ENCODE results near the gene TMEM158. TPM values are rescaled to one million over a fixed set of nuclear protein-coding genes. Genes with fewer than 3 reads are reported as not detected.

Gene TMEM158
- 3.2 and 7.5 TPM in 2 replicates for total RNA-seq (2014; rRNA removed; shearing (Covaris generic); ENCODE audit: low replicate concordance)

DNA sequence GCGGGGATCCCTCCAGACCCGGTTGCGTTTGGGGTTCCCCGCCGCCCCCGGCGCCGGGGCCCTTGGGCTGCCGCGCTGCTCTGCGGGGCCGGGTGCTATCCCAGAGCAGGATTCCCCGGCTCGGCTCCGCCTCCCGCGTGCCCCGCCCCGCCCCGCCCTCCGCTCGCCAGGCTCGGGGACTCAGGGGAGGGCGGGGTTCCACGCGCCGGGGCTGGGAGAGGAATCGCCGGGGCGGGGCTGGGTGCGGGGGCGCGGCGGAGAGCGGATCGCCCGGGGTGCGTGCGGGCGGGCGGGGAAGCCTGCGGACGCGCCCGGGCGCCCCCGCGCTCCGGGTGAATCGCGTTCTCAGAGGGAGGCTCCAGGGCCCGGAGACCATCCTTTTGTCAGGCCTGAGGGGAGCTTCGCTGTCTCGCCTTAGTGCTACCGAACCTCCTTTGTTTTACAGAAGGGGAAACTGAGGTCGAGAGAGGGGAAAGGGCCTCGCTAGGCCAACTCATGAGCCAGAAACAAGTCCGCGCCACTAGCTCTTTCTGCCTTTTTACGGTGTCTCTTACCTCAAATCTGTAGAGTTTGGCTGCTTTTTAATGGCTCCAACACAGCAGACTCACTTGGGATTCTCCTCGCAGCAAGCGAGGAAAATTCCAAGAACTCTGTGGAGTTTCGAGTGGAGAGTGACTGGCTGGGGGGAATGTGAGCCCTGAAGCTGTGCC is at the start of gene TMEM158:
TMEM158 (minus strand) TSS at position 82 of the 710 bp plus-strand sequence. CDS start 260 bp downstream, outside the sequence.
- in situ Hi-C loops (cut with HindIII; ENCODE audit: low pct_unique_long_range_greater_than_20kb, low sequenced_read_pairs), result no loop called here
- DNase-seq (ENCODE audit: low read depth), result peak; percentile 39

DNA sequence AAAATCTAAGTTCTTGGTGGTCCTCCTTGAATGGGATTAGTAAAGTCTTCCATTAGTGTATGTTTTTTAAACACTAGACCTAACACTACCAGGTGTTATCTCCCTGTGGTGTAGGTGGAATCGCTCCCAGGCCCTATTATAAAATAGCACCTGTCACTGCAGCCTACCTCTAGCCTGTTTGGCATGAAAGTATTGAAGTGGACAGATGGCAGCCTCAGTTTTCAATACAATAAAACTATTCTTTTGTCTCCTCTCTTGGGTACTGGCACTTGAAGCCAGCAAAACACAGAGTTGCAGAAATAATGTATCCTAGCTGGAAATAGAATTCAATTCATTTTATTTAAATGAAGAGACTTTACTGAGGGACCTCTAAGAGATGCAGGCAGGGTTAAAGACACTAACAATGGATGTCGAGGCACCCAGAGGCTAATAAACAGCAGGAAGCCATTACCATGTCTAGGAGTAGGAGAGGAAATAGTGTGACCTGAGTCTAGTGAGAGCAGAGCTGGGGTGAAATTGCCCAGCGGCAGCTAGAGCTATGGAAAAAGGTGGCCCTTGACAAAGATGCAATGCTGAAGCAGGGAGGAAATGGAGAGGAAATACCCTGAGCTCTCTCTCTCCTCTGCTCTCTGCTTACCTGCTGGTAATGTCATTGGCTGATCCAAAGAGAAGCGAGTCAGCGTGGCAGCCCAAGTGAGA is 49.1 kb upstream of the TMEM158 start:
- in situ Hi-C loops (cut with HindIII; ENCODE audit: low pct_unique_long_range_greater_than_20kb, low sequenced_read_pairs), result no loop called here

DNA sequence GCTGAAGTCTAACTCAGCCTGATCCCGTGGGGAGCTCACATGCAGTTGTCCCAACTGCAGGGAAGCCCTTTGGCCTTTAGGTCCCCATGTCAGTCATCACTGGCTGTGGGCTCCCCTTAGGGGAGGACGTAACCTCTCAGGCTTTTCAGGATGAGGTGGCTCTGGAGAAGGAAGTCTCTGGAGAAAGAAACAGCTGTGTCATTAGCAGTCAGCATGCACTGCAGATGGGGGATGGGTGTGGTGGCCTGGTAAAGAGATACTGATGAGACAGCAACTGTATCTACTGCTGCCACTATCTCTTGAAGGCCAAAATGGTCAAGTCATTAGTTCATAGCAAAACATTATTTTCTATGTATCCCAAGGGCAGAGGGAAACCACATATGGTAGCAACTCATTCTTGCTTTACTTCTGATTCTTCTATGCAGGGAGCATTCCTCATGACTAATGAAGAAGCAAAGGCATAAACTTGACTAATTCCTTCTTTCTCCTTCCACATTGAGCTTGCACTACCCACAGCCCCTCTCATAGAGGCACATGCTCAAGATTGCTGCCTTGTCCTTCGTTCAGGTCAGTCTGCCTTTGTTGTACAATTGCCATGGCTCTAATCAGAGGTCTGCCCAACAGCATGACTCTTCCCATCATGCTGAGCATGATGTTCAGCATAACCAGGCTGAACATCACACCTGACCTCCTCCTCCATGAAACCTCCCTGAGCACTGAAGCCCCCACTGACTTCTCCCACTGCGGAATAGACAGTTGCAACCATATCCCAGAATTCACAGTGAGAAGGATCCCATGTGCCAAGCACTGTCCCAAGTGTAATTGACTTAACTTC is 47.8 kb upstream of the TMEM158 start:
- DNase-seq (ENCODE audit: low read depth), result peak; percentile 26
- in situ Hi-C loops (cut with HindIII; ENCODE audit: low pct_unique_long_range_greater_than_20kb, low sequenced_read_pairs), result no loop called here

More for the DNA sequence above, 49.1 kb upstream of the TMEM158 start:
- DNase-seq (ENCODE audit: low read depth), result no peak

DNA sequence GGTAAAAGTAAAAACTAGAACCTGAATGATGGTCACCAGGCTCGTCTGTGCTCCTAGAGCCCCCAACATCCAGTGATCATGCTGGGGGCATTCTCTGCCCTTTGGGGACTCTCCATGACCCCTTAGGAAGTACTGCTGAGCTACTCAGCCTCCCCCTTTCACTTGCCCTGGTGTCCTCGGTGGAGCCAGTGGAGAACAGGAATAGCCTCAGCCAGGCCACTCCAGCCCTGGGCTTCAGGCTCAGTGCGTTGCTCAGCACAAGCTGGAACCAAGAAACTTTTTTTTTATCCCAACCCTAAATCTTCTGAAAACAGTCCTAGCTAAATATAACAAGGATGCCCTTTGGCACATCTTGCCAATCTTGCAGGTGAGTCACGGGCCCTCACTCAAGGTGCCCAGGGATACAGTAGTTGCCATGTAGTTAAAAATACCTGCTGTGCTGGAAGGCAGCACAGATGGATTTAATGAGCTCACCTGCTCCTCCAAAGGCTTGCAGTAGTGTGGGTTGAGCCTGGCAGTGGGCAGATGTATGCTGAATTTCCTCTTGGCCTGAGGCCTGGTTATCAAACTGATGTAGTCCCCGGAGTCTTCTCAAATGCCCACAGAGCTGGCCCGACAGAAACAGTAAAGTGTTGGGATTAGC is 46.9 kb upstream of the TMEM158 start:
- in situ Hi-C loops (cut with HindIII; ENCODE audit: low pct_unique_long_range_greater_than_20kb, low sequenced_read_pairs), result no loop called here
- DNase-seq (ENCODE audit: low read depth), result no peak

DNA sequence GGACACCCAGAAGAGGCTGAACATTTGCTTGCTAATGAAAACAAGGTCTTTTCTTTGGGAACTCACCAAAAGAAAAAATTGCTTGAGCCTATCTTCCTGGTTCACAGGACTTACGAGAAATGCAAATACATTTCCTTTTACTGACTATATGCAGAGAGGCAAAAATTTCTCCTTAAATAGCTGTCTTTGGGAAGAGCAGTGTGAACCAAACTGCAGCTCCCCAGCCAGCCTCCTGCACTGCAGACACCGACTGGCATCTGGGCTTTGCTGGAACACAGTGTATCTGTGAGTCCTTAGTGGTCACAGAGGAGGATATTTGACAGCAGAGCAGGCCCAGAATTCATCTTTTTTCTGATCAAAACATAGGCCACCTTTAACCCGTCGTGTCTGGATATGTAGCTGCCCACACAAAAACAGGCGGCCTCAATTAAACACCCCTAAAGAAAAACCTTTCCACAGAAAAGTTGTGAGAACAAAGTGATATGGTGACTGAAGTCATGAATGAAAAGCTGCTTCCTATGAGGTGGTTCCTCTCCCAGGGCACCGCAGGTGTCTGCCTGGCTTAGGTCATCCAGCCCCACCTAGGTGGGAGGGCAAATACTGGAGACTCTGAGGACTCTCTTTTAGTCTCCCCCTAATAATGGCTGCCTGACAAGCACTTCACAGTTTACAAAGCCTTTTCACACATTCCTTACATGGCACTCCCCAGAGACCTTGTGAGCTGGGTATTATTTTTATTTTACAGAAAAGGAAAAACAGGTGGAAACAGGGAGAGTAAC is 46.1 kb upstream of the TMEM158 start:
- in situ Hi-C loops (cut with HindIII; ENCODE audit: low pct_unique_long_range_greater_than_20kb, low sequenced_read_pairs), result no loop called here

DNA sequence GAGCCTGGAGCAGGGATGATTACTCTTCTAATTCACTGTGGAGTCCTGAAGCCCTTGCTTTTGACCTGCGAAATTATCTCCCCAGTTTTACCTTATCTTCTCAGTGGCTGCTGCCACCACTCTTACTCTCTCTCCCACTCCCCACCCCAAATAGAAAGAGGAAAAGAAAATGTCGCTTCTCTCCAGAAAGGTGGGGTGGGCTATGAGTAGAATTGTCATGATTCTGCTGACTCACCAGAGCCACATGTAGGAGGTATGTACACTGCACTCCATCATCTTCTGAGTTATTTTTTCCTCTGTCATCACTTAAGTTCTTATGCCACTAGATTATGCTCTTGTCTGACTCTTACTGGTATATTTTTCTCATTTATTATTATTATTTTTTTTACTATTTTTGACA is 43.9 kb upstream of the TMEM158 start:
- DNase-seq (ENCODE audit: low read depth), result no peak
- in situ Hi-C loops (cut with HindIII; ENCODE audit: low pct_unique_long_range_greater_than_20kb, low sequenced_read_pairs), result no loop called here

More for the DNA sequence above, 46.1 kb upstream of the TMEM158 start:
- DNase-seq (ENCODE audit: low read depth), result no peak

DNA sequence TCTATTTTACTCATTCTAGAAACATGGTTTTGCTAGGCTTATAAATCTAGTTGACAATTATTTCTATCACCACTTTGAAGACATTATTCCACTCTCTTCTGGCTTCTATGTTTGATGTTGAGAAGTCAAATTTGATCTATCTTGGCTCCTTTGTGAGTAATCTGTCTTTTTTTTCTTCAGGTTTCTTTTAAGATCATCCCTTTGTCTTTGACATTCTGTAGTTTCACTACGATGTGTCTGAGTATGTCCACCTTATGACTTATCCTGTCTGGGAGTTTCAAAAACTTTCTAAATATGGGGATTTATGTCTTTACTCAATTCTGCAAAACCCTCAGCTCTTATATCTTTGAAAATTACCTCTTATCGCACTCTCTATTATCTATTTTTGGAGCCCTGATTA is 41.0 kb upstream of the TMEM158 start:
- in situ Hi-C loops (cut with HindIII; ENCODE audit: low pct_unique_long_range_greater_than_20kb, low sequenced_read_pairs), result no loop called here
- no peak for DNase-seq (ENCODE audit: low read depth)

DNA sequence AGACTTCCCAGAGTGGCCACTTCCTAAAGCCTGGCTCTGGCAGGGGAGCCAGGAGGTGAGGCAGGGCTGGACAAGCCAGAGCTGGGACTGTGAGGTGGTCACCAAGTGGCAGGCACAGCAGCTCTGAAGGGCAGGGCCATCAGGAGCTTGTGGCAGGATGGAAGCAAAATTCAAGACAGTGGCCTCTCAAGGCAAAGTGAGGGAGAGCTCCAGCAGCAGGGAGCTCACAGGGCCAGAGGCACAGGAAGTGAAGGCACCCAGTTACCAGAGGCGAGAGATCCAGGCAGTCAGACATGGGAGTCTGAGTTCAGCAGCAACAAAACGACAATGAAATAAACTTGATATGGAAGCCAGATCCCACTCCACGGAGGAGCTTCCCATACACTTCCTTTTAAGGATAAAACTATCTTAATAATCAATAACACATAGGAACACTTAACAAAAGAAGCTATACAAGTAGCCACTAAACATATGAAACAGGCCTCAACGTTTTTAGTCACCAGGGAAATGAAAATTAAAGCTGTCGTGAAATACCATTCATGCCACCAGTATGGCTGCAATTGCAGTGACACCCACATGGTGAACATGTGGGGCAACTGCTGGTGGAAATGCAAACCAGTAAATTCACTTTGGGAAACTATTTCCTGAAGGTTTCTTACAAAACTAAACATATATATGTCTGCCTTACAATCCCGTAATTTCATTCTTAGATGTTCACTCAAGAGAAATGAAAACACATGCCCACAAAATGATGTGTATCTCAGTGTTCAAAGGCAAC is 35.4 kb upstream of the TMEM158 start:
- in situ Hi-C loops (cut with HindIII; ENCODE audit: low pct_unique_long_range_greater_than_20kb, low sequenced_read_pairs), result no loop called here
- DNase-seq (ENCODE audit: low read depth), result no peak

DNA sequence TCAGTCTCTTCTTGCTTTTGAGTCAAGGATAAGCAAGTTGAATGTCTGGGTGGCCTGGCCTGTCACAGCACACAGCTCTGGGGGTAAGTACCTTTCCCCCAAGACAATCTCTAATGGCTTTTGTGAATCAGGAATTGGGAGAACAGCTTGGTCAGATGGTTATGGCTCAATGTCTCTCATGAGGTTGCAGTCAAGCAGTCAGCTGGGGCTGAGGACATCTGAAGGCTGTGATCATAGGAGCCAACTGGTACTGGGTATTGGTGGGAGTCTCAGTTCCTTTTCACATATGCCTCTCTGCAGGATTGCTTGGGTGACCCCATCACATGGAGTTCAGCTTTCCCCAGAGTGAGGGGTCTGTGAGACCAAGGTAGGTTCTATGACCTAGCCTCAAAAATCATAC is 33.0 kb upstream of the TMEM158 start:
- in situ Hi-C loops (cut with HindIII; ENCODE audit: low pct_unique_long_range_greater_than_20kb, low sequenced_read_pairs), result no loop called here
- DNase-seq (ENCODE audit: low read depth), result no peak

DNA sequence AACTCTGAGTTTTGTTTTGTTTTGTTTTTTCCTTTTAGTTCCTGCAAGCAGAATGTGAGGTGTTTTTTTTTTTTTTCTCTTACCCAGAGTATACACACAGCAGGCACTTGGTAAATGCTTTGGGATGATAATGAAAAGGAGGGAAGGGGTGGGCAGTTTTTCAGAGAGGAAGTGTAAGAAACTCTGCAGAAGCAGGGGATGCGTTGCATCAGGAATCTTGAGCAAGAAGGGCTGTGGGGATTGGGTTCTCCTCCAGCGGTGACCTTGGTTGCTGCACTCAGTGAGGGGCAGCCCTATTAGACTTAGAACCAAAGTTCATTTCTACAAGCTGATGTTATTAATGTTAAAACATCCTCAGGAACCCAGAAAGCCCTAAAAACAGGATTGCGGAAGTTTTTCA is 32.2 kb upstream of the TMEM158 start:
- in situ Hi-C loops (cut with HindIII; ENCODE audit: low pct_unique_long_range_greater_than_20kb, low sequenced_read_pairs), result no loop called here
- DNase-seq (ENCODE audit: low read depth), result no peak

DNA sequence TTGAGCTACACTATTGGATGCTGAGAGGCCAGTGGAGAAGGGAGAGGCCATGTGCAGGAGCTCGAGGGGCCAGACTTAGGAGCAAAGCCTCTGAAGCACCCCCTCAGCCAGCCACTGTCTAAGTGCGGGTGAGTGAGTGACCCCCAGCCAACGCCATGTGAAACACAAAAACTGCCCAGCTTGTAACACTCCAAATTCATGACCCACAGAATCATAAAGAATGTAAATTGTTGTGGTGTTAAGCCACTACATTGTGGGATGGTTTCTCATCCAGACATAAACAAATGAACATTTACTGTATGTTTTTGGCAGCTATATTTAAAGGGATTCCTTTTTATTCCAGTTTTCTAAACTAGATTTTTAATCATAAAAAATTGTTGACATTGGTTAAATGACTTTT is 27.2 kb upstream of the TMEM158 start:
- in situ Hi-C loops (cut with HindIII; ENCODE audit: low pct_unique_long_range_greater_than_20kb, low sequenced_read_pairs), result no loop called here
- no peak for DNase-seq (ENCODE audit: low read depth)

DNA sequence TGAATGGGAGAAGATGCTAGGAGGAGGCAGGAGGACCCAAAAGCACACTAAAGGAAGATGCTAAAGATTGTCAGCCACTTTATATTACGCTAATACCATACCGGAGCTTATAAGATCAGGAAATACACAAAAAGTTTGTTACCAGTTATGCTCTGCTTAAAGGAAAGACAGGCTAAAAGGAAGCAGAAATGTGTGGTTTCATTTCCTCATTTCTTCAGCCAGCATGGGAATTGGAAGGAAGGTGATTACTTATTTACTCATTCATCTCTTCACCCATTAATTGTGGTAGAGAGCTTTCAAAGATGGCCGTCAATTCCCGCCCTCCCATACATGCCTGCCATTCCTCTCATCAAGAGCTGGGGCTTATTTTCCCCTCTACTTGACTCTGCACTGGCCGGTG is 26.7 kb upstream of the TMEM158 start:
- in situ Hi-C loops (cut with HindIII; ENCODE audit: low pct_unique_long_range_greater_than_20kb, low sequenced_read_pairs), result no loop called here
- DNase-seq (ENCODE audit: low read depth), result no peak

DNA sequence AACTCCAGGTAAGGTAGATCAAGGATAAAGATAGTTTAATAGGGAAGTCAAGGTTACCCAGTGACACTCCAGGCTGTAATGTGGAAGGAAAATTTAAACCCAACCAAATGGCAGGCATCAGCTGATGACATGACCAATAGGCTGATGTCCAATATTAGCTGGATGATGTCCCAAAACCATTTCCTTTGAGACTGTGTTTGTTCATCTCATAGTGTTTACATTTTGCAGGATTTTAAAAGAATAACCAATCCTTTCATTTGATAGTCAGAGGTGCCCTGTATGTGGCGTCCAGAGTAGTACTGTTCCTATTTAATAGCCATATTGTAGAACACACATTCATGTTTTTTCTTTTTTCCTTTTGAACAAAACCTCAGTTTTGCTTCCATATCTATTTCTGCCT is 23.3 kb upstream of the TMEM158 start:
- DNase-seq (ENCODE audit: low read depth), result no peak
- in situ Hi-C loops (cut with HindIII; ENCODE audit: low pct_unique_long_range_greater_than_20kb, low sequenced_read_pairs), result no loop called here

DNA sequence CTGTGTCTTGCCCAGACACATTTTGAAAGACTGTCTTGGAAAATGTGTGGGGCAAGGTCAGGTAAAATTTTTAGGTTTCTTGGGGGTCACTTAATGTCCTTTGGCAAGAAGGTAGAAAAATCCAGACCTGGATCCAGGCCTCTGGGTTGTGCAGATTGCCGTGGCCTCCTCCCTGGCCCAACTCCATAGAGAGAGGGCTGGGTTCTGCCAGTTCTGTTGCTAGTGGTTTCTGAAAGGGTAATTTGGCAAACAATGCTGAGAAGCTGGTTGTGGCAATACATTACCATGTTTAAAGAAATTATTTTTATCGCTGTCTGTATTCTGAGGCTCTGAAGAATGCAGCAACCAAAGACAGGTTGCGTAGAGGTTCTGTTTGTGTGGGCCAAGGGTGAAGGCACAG is 20.2 kb upstream of the TMEM158 start:
- in situ Hi-C loops (cut with HindIII; ENCODE audit: low pct_unique_long_range_greater_than_20kb, low sequenced_read_pairs), result no loop called here

DNA sequence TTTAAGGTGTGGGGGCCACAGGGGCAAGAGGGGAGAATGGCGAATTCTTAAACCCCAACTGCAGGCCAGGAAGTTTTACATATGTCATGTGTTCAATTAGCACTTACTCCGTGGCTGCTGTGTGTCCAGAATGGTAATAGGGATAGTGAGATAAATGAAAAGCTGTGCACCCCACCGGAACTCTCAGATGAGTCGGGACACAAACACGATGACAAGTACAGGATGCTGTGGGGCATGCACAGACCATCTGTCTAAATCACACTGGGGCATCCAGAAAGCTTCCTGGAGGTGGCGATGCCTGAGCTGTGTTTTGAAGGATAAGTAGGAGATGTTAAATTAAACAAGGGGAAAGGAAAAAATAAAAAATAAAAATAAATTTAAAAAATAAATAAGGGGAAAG is 18.3 kb upstream of the TMEM158 start:
- no peak for DNase-seq (ENCODE audit: low read depth)
- in situ Hi-C loops (cut with HindIII; ENCODE audit: low pct_unique_long_range_greater_than_20kb, low sequenced_read_pairs), result no loop called here

More for the DNA sequence above, 20.2 kb upstream of the TMEM158 start:
- DNase-seq (ENCODE audit: low read depth), result no peak

DNA sequence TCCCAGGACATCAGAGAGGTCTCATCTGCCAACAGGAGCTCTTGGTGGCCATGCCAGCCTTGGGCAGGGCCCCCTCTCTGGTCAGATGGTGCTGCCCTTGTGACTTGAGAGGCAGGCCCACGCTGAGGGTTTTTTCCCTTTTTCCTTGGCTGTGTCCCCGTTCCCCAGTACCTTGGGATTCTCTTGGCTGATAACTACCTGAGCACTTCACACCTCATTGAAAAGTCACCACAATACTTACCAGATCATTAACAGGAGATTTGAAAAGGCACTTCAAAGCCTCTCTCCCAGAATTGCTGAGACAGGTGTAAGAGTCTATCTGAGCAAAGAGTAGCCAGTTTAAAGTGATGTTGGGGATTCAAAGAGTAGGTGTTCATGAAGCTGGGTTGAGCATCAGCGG is 15.1 kb upstream of the TMEM158 start:
- in situ Hi-C loops (cut with HindIII; ENCODE audit: low pct_unique_long_range_greater_than_20kb, low sequenced_read_pairs), result no loop called here

DNA sequence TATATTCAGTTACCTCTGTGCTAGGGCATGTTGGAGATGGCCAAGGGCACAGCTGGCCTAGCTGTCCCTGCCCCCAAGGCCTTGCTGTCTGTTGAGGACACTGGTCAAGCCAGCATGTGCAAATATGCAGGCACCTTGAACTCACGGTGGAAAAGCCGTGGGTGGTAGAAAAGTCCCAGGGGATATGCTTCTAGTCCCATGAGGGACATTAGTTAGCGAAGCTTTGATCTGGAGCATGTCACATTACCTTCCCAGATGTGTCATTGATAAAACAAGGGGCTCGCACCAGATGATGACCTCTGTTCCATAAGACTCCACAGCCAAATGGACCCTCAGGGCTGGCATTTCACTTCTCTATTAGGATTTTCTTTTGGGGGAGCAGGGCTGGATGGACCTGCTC is 14.2 kb upstream of the TMEM158 start:
- in situ Hi-C loops (cut with HindIII; ENCODE audit: low pct_unique_long_range_greater_than_20kb, low sequenced_read_pairs), result no loop called here
- no peak for DNase-seq (ENCODE audit: low read depth)

More for the DNA sequence above, 15.1 kb upstream of the TMEM158 start:
- no peak for DNase-seq (ENCODE audit: low read depth)

Data from Caki2 (cell line).